Measurements from ENCODE around the gene CXCR6.

GRCh38 chr3:45923755-45924154, 19.5 kb upstream of the CXCR6 start:
- TF ChIP-seq SUZ12 (IDR thresholded peaks at IDR 0.05): no peak
- no peak for TF ChIP-seq CTBP1 (IDR thresholded peaks at IDR 0.05; ENCODE audit: borderline replicate concordance)
- no peak for TF ChIP-seq FOXM1 (IDR thresholded peaks at IDR 0.05; ENCODE audit: borderline replicate concordance)
- no peak for TF ChIP-seq SP1 (IDR thresholded peaks at IDR 0.05)
- TF ChIP-seq L3MBTL2 (conservative IDR thresholded peaks at IDR 0.05): no peak

Measured in HEK293T (cell line).